NOMO-1 treated with DMSO at 0.1 percent for 48 hours (cell line): ENCODE results near the gene HGS.

Experiments used
- DNase-seq: peaks from one replicate; lab custom pipeline; 2025; ENCODE audit not compliant: unreplicated experiment; lab: John Stamatoyannopoulos, UW

The HGS gene

DNA sequence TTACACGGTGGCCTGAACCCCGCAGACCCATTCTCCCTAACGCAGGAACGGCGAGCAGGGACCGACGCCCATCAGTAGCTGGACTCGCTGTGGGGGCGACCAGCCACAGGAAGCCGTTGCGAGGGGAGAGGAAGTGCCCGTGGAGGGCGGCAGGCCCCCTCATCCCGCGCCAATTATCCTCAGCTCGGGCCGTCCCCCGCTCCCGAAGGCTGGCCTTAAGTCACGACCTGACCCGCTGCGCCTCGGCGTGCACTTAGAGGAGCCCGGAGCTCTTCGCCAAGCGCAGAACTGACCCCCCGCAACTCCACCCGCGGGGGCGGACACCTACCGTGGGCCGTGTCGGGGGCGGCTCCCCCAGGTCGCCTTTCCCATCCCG, 615 bp upstream of the HGS start:
- no peak for DNase-seq

DNA sequence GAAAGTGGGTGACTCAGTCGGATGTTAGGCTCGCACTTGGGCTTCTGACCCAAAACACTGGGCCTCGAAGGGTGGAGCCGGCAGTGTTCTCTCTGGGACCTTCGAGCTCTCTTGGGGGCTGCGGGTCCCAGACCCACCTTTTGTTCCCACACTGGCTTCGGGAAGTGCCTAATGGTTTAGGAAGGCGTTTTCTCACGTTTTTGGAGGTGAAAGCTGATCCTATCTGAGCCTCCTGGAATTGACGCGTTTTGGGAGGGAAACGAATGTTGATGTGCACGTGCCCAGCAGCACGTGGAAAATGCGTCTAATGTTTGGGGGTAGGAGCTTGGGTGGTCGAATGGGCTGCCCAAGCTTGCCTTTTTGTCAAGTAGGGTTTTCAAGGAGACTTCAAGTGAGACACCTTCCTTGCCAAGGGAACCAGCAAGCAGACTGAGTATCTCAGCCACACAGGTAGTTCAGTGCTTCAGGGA, 666 bp downstream of the HGS start:
- no peak for DNase-seq

DNA sequence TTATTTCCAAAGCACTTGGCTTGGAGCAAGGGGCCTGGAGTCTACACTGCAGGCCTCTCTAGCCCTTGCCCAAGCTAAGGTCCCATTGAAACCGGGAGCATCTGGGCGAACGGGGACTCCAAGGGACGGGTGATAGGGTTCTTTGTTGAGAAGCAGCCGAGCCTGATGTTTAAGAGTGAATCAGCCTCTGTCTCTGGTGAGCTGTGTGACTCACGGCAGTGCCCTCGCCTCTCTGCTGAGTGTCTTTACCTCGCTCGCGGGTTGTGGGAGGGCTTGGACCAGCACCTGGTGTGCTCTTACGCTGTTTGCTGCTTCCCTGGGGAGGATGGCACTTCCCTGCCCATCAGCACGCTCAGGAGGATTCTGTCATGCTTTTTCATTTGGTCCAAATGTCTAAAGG, 1.3 kb downstream of the HGS start:
- no peak for DNase-seq

DNA sequence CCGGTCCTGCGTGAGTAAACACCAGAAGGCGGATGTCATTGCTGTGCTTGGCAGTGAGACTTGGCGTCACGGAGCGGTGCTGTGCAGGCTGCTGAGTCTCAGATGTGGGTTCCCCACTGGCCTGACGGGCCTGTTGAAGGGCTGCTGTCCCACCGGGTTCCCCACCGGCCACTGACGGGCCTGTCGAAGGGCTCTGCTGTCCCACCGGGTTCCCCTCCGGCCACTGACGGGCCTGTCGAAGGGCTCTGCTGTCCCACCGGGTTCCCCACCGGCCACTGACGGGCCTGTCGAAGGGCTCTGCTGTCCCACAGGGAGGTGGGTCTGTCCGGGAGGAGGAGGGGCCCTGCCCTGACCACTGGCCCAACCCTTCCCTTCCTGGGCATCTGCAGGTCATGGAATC, 2.8 kb downstream of the HGS start:
- DNase-seq = no peak

DNA sequence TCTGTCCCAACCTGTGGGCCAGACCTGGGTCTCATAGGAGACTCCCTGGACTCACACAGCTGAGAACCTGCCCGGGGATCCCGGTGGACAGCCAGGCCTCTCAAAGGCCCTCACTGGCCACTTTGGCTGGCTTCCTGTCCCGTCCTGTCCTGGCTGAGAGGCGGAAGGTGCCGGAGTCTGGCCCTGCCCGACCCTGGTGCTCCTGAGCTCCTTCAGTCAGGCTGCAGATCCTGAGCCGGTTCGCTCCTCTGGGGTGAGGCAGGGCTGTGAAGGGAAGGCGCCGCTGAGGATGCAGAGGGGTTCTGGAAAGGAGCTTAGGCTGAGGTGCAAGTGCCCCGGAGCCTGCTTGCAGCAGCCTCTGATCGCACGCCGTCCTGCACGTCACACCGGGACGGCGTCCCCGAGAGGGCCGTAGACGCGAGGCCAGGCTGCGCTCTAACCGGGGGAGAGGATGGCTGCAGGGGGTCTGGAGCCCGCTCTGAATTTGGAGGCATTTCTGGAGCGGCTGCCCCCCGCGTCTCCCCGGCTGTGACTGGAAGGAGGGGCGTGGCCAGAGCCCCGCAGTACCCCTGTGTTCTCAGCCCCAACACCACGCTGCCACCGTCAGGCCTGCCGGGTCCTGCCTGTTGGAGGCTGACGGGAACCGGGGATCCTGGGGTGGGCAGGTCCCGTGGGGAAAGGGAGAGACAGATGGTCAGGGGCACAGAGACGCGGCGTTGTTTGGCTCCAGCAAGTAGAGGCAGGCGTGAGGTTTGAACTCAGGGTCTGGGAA, 4.1 kb downstream of the HGS start:
- no peak for DNase-seq

DNA sequence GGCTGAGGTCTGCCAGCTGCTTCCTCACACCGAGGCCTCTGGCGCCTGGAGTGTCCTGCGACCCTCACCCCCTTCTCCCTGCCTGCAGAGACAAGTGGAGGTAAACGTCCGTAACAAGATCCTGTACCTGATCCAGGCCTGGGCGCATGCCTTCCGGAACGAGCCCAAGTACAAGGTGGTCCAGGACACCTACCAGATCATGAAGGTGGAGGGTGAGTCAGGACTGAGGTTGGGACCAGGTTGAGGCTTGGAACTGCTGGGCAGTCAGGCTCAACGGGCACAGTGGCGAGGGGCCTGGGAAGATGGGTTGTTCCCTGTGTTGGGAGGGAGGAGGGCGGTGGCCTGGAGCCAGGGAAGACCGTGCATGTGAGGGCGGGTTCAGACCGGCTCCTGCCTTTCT, 4.8 kb downstream of the HGS start:
- no peak for DNase-seq

- DNase-seq = no peak
Measured at GRCh38 chr17:81690066-81690465, 6.3 kb downstream of the HGS start.

GRCh38 chr17:81690549-81690948, 6.7 kb downstream of the HGS start:
- DNase-seq = no peak

- DNase-seq = no peak
Measured at GRCh38 chr17:81691196-81691595, 7.4 kb downstream of the HGS start.

- DNase-seq = no peak
Measured at GRCh38 chr17:81691608-81692007, 7.8 kb downstream of the HGS start.

GRCh38 chr17:81693509-81694210, 9.8 kb downstream of the HGS start:
- DNase-seq = no peak

- DNase-seq = no peak
Measured at GRCh38 chr17:81694810-81695209, 11.0 kb downstream of the HGS start.

DNA sequence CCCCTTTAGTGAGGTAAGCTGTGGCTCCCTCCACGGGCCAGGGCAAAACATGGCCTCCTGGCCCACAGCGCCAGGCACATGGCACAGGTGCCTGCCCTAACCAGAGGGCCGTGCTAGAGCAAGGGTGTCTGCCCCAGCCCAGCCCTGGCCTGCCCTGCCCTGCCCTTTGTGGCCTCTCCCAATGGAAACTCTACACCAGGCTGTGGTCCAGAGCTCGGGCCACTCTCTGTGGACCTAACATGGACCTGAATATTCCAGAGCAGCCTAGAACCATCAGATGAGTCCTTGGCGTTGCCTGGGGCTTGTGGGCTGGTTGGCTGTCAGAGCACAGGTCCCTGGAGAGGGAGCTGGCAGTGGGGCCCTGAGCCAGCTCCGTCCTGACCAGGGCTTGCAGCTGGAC, 11.4 kb downstream of the HGS start:
- DNase-seq = no peak

DNA sequence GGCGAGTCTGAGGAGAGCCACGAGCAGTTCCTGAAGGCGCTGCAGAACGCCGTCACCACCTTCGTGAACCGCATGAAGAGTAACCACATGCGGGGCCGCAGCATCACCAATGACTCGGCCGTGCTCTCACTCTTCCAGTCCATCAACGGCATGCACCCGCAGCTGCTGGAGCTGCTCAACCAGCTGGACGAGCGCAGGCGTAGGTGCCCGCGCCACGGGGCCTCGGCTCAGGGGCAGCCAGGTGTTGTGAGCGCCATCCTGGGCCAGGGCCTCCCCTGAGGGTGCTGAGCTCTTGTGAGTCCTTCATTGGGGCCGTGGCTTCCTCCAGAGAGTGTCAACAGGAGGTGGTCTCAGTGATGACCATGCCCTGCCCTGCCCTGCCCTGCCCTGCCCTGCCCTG, 12.0 kb downstream of the HGS start:
- no peak for DNase-seq

DNA sequence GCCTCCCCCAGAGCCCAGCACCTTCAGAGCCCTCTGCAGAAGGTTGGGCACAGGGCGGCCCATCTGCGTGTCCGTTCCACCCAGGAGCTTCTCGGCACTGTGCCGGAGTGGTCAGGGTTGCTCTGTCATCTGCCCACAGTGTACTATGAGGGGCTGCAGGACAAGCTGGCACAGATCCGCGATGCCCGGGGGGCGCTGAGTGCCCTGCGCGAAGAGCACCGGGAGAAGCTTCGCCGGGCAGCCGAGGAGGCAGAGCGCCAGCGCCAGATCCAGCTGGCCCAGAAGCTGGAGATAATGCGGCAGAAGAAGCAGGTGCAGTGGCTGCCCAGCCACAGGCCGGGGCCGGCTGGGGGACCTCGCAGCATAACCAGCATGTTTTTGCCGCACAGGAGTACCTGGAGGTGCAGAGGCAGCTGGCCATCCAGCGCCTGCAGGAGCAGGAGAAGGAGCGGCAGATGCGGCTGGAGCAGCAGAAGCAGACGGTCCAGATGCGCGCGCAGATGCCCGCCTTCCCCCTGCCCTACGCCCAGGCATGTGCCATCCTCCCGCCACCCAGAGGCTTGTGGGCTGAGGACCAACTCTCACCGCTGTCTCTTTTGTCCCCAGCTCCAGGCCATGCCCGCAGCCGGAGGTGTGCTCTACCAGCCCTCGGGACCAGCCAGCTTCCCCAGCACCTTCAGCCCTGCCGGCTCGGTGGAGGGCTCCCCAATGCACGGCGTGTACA, 12.6 kb downstream of the HGS start:
- no peak for DNase-seq

DNA sequence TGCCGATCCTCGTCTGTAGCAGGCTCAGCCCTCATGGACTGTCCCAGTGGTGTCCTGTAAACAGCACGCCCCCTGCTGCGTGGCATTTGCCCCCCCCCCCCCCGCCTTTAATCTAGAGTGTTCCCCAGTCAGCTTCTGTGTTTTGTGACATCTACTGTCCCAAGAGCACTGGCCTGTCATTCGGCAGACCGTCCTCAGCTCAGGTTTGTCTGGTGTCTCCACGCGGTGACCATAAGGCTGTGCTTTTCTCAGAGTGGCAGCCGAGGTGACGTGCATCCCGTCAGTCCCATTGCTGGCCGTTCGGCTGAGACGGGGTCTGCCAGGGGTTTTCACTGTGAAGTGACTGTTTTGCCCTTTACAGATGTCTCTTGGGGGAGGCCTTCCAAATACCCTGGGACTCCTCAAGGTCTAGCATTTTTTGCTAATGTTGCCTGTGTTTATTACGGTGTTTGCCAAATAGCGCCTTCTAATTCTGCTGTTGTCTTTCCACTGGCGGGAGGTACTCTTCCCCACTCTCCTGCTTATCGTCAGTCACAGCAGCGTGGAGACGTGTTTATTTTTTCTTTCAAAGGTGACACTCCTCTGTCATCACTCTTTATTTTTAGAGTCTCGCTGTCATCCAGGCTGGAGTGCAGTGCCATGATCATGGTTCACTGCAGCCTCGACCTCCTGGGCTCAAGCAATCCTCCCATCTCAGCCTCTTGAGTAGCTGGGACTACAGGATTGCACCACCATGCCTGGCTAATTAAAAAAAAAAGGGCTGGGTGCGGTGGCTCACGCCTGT, 13.6 kb downstream of the HGS start:
- no peak for DNase-seq

- no peak for DNase-seq
Measured at GRCh38 chr17:81700353-81701287, 16.8 kb downstream of the HGS start.

GRCh38 chr17:81701288-81702071, 17.7 kb downstream of the HGS start:
- DNase-seq = no peak
